HG02623 (cell line): ENCODE data around the gene NDUFAF5.

Experiments
- ATAC-seq: cut with Tn5 transposase; IDR thresholded peaks from one replicate; pipeline ENCODE4 v1.9.1; 2021; ENCODE audit warnings: moderate library complexity; ENCODE audit not compliant: unreplicated experiment

The NDUFAF5 gene

GRCh38 chr20:13775867-13776266 is 9.0 kb upstream of the NDUFAF5 start:
- no peak for ATAC-seq

- ATAC-seq: no peak
Measured at GRCh38 chr20:13777171-13777601, 7.6 kb upstream of the NDUFAF5 start.

GRCh38 chr20:13778827-13779226 is 6.0 kb upstream of the NDUFAF5 start:
- no peak for ATAC-seq

GRCh38 chr20:13783528-13783927 is 1.3 kb upstream of the NDUFAF5 start:
- ATAC-seq: no peak

GRCh38 chr20:13784271-13784892 is 446 bp upstream of the NDUFAF5 start:
- peak; percentile 3 for ATAC-seq

- ATAC-seq: no peak
Measured at GRCh38 chr20:13786143-13786828, 1.5 kb downstream of the NDUFAF5 start.

- ATAC-seq: no peak
Measured at GRCh38 chr20:13788167-13788834, 3.5 kb downstream of the NDUFAF5 start.

GRCh38 chr20:13790708-13791107 is 5.9 kb downstream of the NDUFAF5 start:
- no peak for ATAC-seq

GRCh38 chr20:13791540-13792459 is 7.0 kb downstream of the NDUFAF5 start:
- ATAC-seq: no peak

- no peak for ATAC-seq
Measured at GRCh38 chr20:13793001-13793400, 8.2 kb downstream of the NDUFAF5 start.

GRCh38 chr20:13794667-13795066 is 9.8 kb downstream of the NDUFAF5 start:
- no peak for ATAC-seq

- ATAC-seq: no peak
Measured at GRCh38 chr20:13799040-13799439, 14.2 kb downstream of the NDUFAF5 start.

- ATAC-seq: no peak
Measured at GRCh38 chr20:13799974-13800373, 15.1 kb downstream of the NDUFAF5 start.

GRCh38 chr20:13800728-13801134 is 15.9 kb downstream of the NDUFAF5 start:
- ATAC-seq: no peak

- ATAC-seq: no peak
Measured at GRCh38 chr20:13809373-13809772, 24.5 kb downstream of the NDUFAF5 start.

GRCh38 chr20:13809855-13810254 is 25.0 kb downstream of the NDUFAF5 start:
- ATAC-seq: no peak

GRCh38 chr20:13810446-13810845 is 25.6 kb downstream of the NDUFAF5 start:
- no peak for ATAC-seq

- ATAC-seq: no peak
Measured at GRCh38 chr20:13813910-13814309, 29.1 kb downstream of the NDUFAF5 start.

GRCh38 chr20:13814672-13815071 is 29.8 kb downstream of the NDUFAF5 start:
- no peak for ATAC-seq

GRCh38 chr20:13816757-13817156 is 31.9 kb downstream of the NDUFAF5 start:
- ATAC-seq: no peak

GRCh38 chr20:13817342-13817741 is 32.5 kb downstream of the NDUFAF5 start:
- ATAC-seq: no peak
